Activated CD4-positive, CD25-positive, alpha-beta regulatory T cell treated with anti-CD3 and anti-CD28 coated beads, Interleukin-2, amount 50 U/mL, for 24 hours (primary cell): ENCODE results near the gene TRANK1.
"Not testable (repeated sequence)": the region's sequence is repeated elsewhere in the genome, so short reads cannot be mapped to it uniquely, and the experiment has no call there.

Source experiments
- ATAC-seq, 2 donors: fragments of 150-1000 bp; cut with Tn5 transposase; one replicate each; pipeline ENCODE4 v1.10.0; 2021; ENCODE audit warnings: mild to moderate bottlenecking in 1 of 2, moderate library complexity in 1 of 2

TRANK1 gene

GRCh38 chr3:36944641-36945270 lies at the start of gene TRANK1:
TSS of gene TRANK1 (minus strand) at chr3:36945054. CDS start at chr3:36944809, 245 bp downstream.
- ATAC-seq, result peak; percentile 87

GRCh38 chr3:36993326-36994283 lies 48.8 kb upstream of the TRANK1 start, which contains the start of gene MLH1:
TSS of gene MLH1 (plus strand) at chr3:36993518. CDS start at chr3:36993548, 30 bp downstream.
- ATAC-seq, result peak; percentile 90 to 93

GRCh38 chr3:36992806-36993325 lies 48.0 kb upstream of the TRANK1 start, which contains the start of gene EPM2AIP1:
TSS of gene EPM2AIP1 (minus strand) at chr3:36993131. CDS start at chr3:36993077, 54 bp downstream.
- ATAC-seq, result peak; percentile 87 to 90

GRCh38 chr3:36991923-36992805 lies 47.3 kb upstream of the TRANK1 start:
- no peak for ATAC-seq

GRCh38 chr3:36991147-36991546 lies 46.3 kb upstream of the TRANK1 start:
- ATAC-seq, result no peak

GRCh38 chr3:36989568-36989967 lies 44.7 kb upstream of the TRANK1 start:
- ATAC-seq, result no peak

- ATAC-seq, result no peak
Measured at GRCh38 chr3:36989005-36989404, 44.2 kb upstream of the TRANK1 start.

- ATAC-seq, result no peak
Measured at GRCh38 chr3:36988356-36988755, 43.5 kb upstream of the TRANK1 start.

- no peak for ATAC-seq
Measured at GRCh38 chr3:36981006-36981405, 36.2 kb upstream of the TRANK1 start.

GRCh38 chr3:36973139-36973538 lies 28.3 kb upstream of the TRANK1 start:
- no peak for ATAC-seq

GRCh38 chr3:36972163-36972562 lies 27.3 kb upstream of the TRANK1 start:
- ATAC-seq, result no peak

- ATAC-seq, result peak; percentile 98 to 99
Measured at GRCh38 chr3:36969540-36970432, 24.9 kb upstream of the TRANK1 start.

- ATAC-seq, result no peak
Measured at GRCh38 chr3:36969085-36969484, 24.2 kb upstream of the TRANK1 start.

GRCh38 chr3:36965440-36965839 lies 20.6 kb upstream of the TRANK1 start:
- ATAC-seq, result no peak

GRCh38 chr3:36964817-36965216 lies 20.0 kb upstream of the TRANK1 start:
- ATAC-seq, result no peak

- ATAC-seq, result no peak
Measured at GRCh38 chr3:36964331-36964730, 19.5 kb upstream of the TRANK1 start.

GRCh38 chr3:36963008-36963407 lies 18.2 kb upstream of the TRANK1 start:
- ATAC-seq, result not testable (repeated sequence)

- no peak for ATAC-seq
Measured at GRCh38 chr3:36960502-36960901, 15.6 kb upstream of the TRANK1 start.

- ATAC-seq, result no peak
Measured at GRCh38 chr3:36959821-36960220, 15.0 kb upstream of the TRANK1 start.

- peak; percentile 39 to 55 for ATAC-seq
Measured at GRCh38 chr3:36957862-36958686, 13.2 kb upstream of the TRANK1 start.
